ENCODE results near the gene SEL1L2. TPM values are rescaled to one million over a fixed set of nuclear protein-coding genes. Genes with fewer than 3 reads are reported as not detected.

SEL1L2 gene
- total RNA-seq, 4 donors from 2014 or later: not detected

DNA sequence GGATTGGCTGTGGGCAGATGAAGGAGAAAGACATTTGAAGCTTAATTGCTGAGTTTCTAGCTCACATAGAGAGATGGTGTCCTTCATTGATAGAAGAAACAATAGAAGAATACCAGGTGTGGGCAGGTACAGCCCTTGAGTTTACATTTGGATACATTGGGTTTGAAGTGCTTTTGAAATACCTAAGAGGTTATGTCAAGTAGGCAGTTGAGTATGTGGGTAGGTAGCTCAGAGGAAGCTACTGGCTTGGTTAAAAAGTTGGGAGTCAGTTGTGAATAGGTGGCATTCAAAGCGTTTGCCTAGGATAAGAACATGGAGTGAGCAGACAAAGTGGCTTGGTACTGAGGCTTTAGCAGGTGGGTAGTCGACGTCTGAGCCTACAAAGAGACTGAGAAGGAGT, 180.6 kb downstream of the SEL1L2 start:
- TF ChIP-seq EP300 (IDR thresholded peaks at IDR 0.05; ENCODE audit: low read depth): no peak
- intact Hi-C loops (cut with DNase I; ENCODE audit: low total_unique reads): no loop called here
- no peak overlapping the region for H3K27ac ChIP-seq
- no peak overlapping the region for H3K4me3 ChIP-seq
- H3K27me3 ChIP-seq: no peaks in the 10 kb centered on the region
- WGBS, 2 donors (ENCODE audit: low coverage in 1 of 2): 97 to 98% methylated on average over 3 of the region's 3 CpGs
- no peaks in the 10 kb centered on the region for H3K9me3 ChIP-seq
- H3K4me1 ChIP-seq: no peaks in the 10 kb centered on the region
- no peak for DNase-seq
- H3K36me3 ChIP-seq: peaks cover 0 to 81% (median 37%) of the 10 kb centered on the region in 4 donors
- in situ Hi-C loops (cut with MboI; ENCODE audit: low pct_ligation_motif_present in 1 of 4, low pct_unique_long_range_greater_than_20kb in 1 of 4, low sequenced_read_pairs in 3 of 4): loop anchor here in 1 of 4 donors (25.0 kb wide), 1 partner anchor 252 kb away; no protein-coding TSS in a partner anchor

- WGBS, 2 donors (ENCODE audit: low coverage in 1 of 2): 67 to 87% methylated on average over 2 of the region's 2 CpGs
- Histone ChIP-seq H3K27me3 (no peaks in the 10 kb centered on the region), H3K4me3 (no peak overlapping the region), H3K27ac (no peak overlapping the region), H3K9me3 (no peaks in the 10 kb centered on the region), H3K4me1 (no peaks in the 10 kb centered on the region), H3K36me3 (peaks cover 0 to 82% (median 40%) of the 10 kb centered on the region in 4 donors)
- TF ChIP-seq POLR2AphosphoS5 (IDR thresholded peaks at IDR 0.05): no peak
- no peak for TF ChIP-seq CTCF (IDR thresholded peaks at IDR 0.05)
- TF ChIP-seq POLR2A (IDR thresholded peaks at IDR 0.05): no peak
- no peak for TF ChIP-seq EP300 (IDR thresholded peaks at IDR 0.05; ENCODE audit: low read depth)
- DNase-seq: no peak
- in situ Hi-C loops (cut with MboI; ENCODE audit: low pct_ligation_motif_present in 1 of 4, low pct_unique_long_range_greater_than_20kb in 1 of 4, low sequenced_read_pairs in 3 of 4) (loop anchor here in 1 of 4 donors (25.0 kb wide), 1 partner anchor 253 kb away; no protein-coding TSS in a partner anchor), intact Hi-C loops (cut with DNase I; ENCODE audit: low total_unique reads) (no loop called here)
These were observed 181.0 kb downstream of the SEL1L2 start for GRCh38 chr20:13809373-13809772.

DNA sequence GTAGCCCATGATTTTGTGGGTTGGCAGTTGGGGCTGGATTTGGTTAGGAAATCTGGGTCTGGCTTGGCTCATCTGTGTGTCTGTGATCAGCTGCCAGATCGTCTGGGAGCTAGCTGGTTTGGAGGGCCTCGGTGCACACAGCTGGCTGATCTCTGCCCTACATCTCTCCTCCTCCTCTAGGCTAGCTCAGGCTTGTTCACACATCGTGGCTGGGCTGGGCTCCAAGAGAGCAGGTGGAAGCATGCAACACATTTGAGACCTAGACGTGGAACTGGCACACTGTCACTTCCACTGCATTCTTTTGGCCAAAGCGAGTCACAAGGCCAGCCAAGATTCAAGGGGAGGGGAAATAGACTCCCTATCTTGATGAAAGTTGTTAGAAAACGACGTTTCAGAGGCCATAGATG, 189.7 kb downstream of the SEL1L2 start:
- TF ChIP-seq CTCF (IDR thresholded peaks at IDR 0.05) (no peak), POLR2AphosphoS5 (IDR thresholded peaks at IDR 0.05) (peak; percentile 28 to 48 (median 42))
- no peaks in the 10 kb centered on the region for H3K9me3 ChIP-seq
- no peaks in the 10 kb centered on the region for H3K27me3 ChIP-seq
- DNase-seq: peak; percentile 66
- H3K27ac ChIP-seq: peak overlapping the region in 2 of 4 donors; percentile 43 to 60
- no peak overlapping the region for H3K4me3 ChIP-seq
- peaks cover 0 to 14% (median 2%) of the 10 kb centered on the region in 4 donors for H3K4me1 ChIP-seq
- peaks cover 0 to 76% (median 32%) of the 10 kb centered on the region in 4 donors for H3K36me3 ChIP-seq
- in situ Hi-C loops (cut with MboI; ENCODE audit: low pct_ligation_motif_present in 1 of 4, low pct_unique_long_range_greater_than_20kb in 1 of 4, low sequenced_read_pairs in 3 of 4): loop anchor here in 1 of 4 donors (25.0 kb wide), 1 partner anchor 262 kb away; no protein-coding TSS in a partner anchor
- intact Hi-C loops (cut with DNase I; ENCODE audit: low total_unique reads): no loop called here
- WGBS, 2 donors (ENCODE audit: low coverage in 1 of 2): 34 to 47% methylated on average over 4 to 7 of the region's 7 CpGs

- H3K9me3 ChIP-seq: no peaks in the 10 kb centered on the region
- H3K4me3 ChIP-seq: no peak overlapping the region
- H3K36me3 ChIP-seq: peaks cover 0 to 76% (median 34%) of the 10 kb centered on the region in 4 donors
- no peaks in the 10 kb centered on the region for H3K27me3 ChIP-seq
- intact Hi-C loops (cut with DNase I; ENCODE audit: low total_unique reads) (no loop called here), in situ Hi-C loops (cut with MboI; ENCODE audit: low pct_ligation_motif_present in 1 of 4, low pct_unique_long_range_greater_than_20kb in 1 of 4, low sequenced_read_pairs in 3 of 4) (loop anchor here in 1 of 4 donors (25.0 kb wide), 1 partner anchor 262 kb away; no protein-coding TSS in a partner anchor)
- peaks cover 0 to 14% (median 2%) of the 10 kb centered on the region in 4 donors for H3K4me1 ChIP-seq
- TF ChIP-seq EP300 (IDR thresholded peaks at IDR 0.05; ENCODE audit: low read depth) (no peak), CTCF (IDR thresholded peaks at IDR 0.05) (no peak), POLR2A (IDR thresholded peaks at IDR 0.05) (no peak), POLR2AphosphoS5 (IDR thresholded peaks at IDR 0.05) (no peak)
- DNase-seq: no peak
- 79 to 93% methylated on average over 2 of the region's 2 CpGs for WGBS, 2 donors (ENCODE audit: low coverage in 1 of 2)
- H3K27ac ChIP-seq: peak overlapping the region in 2 of 4 donors; percentile 43 to 60
These were observed 190.4 kb downstream of the SEL1L2 start for GRCh38 chr20:13799974-13800373.

Small RNA genes within 50 kb of the gene (small RNA-seq; reads per million reads assigned to genes)
- 0 reads per million in 4 donors for gene RNU6-278P
- gene RPS3P1: 0 reads per million in 4 donors

Other genes with a start within 250 kb of the SEL1L2 start
- 10 to 100 TPM in 2 of 4 donors, 1 to 10 TPM in 2; 3.0 to 51.9 (median 12.3) TPM for gene ESF1, start 205.7 kb downstream of the SEL1L2 start, total RNA-seq
- 10 to 100 TPM in 3 of 4 donors, 1 to 10 TPM in 1; 4.0 to 18.4 (median 14.8) TPM for gene NDUFAF5, start 205.6 kb downstream of the SEL1L2 start, total RNA-seq
- 10 to 100 TPM in 2 of 4 donors, 1 to 10 TPM in 2; 4.6 to 33.0 (median 8.3) TPM for gene MACROD2, start 4.9 kb upstream of the SEL1L2 start, total RNA-seq